ENCODE data around the gene RBM33. TPM values are rescaled to one million over a fixed set of nuclear protein-coding genes. Genes with fewer than 3 reads are reported as not detected.

Gene RBM33
- total RNA-seq: 10 to 100 TPM; 67.6 to 81.1 TPM

- H3K4me3 Mint-ChIP-seq: peak within 1 kb of the TSS; percentile 96
- CTCF ChIA-PET: interaction anchor here (0.7 to 1.5 kb wide), 5 partner anchors 11 to 717 kb away, joined by 3 to 11 read pairs (median 3); no protein-coding TSS in a partner anchor
- ATAC-seq (peak; percentile 92), DNase-seq (peak; percentile 89)
- peaks cover 44% of the 10 kb centered on the region for H3K4me1 Mint-ChIP-seq
- peaks cover 14% of the 10 kb centered on the region for H3K9me3 Mint-ChIP-seq (ENCODE audit: low read depth)
- H3K27ac Mint-ChIP-seq: peak within 1 kb of the TSS; percentile 100
- no peaks in the 10 kb centered on the region for H3K27me3 Mint-ChIP-seq
- POLR2A ChIA-PET: interaction anchor here (0.5 to 1.3 kb wide), 5 partner anchors 8 to 86 kb away, joined by 3 read pairs; no protein-coding TSS in a partner anchor
- intact Hi-C loops (cut with DNase I, micrococcal nuclease): loop anchor here (1.0 to 10.0 kb wide), 17 partner anchors 16 to 1494 kb away; partner anchors contain the start of genes INSIG1 (in 1 of the 2), LMBR1 (in 1 of the 2), NOM1 (in 1 of the 2) and PAXIP1 (in 1 of the 2)
- H3K36me3 Mint-ChIP-seq (ENCODE audit: low read depth): peaks cover 78% of the 10 kb centered on the region
These were observed at the start of gene RBM33 for GRCh38 chr7:155644178-155644970. RBM33 (plus strand) TSS chr7:155644661; CDS start chr7:155644877, 216 bp downstream.

DNA sequence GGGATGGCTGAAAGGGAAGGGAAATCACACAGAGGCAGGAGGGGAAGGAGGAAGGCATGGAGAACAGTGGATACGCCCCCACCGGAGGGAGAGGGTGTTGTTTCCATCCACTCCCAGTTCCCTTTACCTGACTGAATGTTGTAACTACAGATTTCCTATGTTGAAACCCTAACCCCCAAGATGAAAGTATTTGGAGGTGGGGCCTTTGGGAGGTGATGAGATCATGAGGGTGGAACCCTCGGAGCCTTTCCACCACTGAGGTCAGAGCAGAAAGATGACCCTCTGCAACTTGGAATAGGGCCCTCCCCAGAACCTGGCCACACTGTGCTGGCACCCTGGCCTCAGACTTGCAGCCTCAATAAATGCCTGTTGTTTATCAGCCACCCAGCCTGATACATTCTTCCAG is 49.5 kb upstream of the RBM33 start:
- DNase-seq (no peak), ATAC-seq (no peak)
- no peak overlapping the region for H3K4me3 Mint-ChIP-seq
- CTCF ChIA-PET: interaction anchor here (0.6 to 1.8 kb wide), 4 partner anchors 9 to 172 kb away, joined by 3 to 7 read pairs (median 4); no protein-coding TSS in a partner anchor
- POLR2A ChIA-PET: no interaction called here
- peaks cover 18% of the 10 kb centered on the region for H3K27me3 Mint-ChIP-seq
- no peak overlapping the region for H3K27ac Mint-ChIP-seq
- no peaks in the 10 kb centered on the region for H3K9me3 Mint-ChIP-seq (ENCODE audit: low read depth)
- intact Hi-C loops (cut with DNase I, micrococcal nuclease): no loop called here
- no peaks in the 10 kb centered on the region for H3K36me3 Mint-ChIP-seq (ENCODE audit: low read depth)
- peaks cover 9% of the 10 kb centered on the region for H3K4me1 Mint-ChIP-seq

GRCh38 chr7:155597753-155598140 is 46.7 kb upstream of the RBM33 start:
- Mint-ChIP-seq H3K27me3 (peaks cover 25% of the 10 kb centered on the region), H3K9me3 (ENCODE audit: low read depth) (no peaks in the 10 kb centered on the region), H3K4me3 (no peak overlapping the region), H3K4me1 (peaks cover 9% of the 10 kb centered on the region), H3K36me3 (ENCODE audit: low read depth) (no peaks in the 10 kb centered on the region), H3K27ac (no peak overlapping the region)
- no peak for ATAC-seq
- intact Hi-C loops (cut with DNase I, micrococcal nuclease): loop anchor here (1.0 to 2.0 kb wide), 4 partner anchors 47 to 171 kb away; partner anchors contain the start of gene RBM33 (in 1 of the 2)
- DNase-seq: no peak
- ChIA-PET CTCF (interaction anchor here (0.7 to 5.2 kb wide), 13 partner anchors 12 to 181 kb away, joined by 3 to 101 read pairs (median 7); no protein-coding TSS in a partner anchor), POLR2A (no interaction called here)

DNA sequence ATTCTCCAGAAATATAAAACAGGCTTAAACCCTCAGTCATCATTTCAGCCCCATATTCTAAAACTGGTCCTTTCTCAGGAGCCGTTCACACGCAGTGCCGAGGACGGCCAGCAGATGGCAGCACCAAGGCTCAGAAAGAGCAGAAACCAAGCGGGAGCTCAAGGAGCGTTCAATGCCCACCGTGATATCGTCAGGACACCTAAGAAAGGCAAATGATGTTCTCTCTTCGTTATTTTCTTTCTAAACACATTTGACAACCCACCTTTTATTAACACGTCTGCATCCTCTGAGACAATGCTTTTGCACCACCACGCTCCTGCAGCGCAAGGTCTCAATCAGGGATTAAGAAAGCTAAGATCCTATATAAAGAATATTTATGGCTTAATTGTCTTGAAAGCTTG is 45.7 kb upstream of the RBM33 start:
- Mint-ChIP-seq H3K4me1 (peaks cover 9% of the 10 kb centered on the region), H3K36me3 (ENCODE audit: low read depth) (no peaks in the 10 kb centered on the region), H3K27me3 (peaks cover 27% of the 10 kb centered on the region), H3K27ac (no peak overlapping the region), H3K4me3 (no peak overlapping the region), H3K9me3 (ENCODE audit: low read depth) (no peaks in the 10 kb centered on the region)
- ChIA-PET CTCF (interaction anchor here (0.6 to 5.2 kb wide), 46 partner anchors 11 to 686 kb away, joined by 3 to 101 read pairs (median 5); partner anchors contain the start of gene RBM33), POLR2A (no interaction called here)
- peak; percentile 91 for DNase-seq
- intact Hi-C loops (cut with DNase I, micrococcal nuclease): loop anchor here (1.0 to 2.0 kb wide), 4 partner anchors 46 to 169 kb away; partner anchors contain the start of gene RBM33 (in 1 of the 2)
- ATAC-seq: peak; percentile 78

DNA sequence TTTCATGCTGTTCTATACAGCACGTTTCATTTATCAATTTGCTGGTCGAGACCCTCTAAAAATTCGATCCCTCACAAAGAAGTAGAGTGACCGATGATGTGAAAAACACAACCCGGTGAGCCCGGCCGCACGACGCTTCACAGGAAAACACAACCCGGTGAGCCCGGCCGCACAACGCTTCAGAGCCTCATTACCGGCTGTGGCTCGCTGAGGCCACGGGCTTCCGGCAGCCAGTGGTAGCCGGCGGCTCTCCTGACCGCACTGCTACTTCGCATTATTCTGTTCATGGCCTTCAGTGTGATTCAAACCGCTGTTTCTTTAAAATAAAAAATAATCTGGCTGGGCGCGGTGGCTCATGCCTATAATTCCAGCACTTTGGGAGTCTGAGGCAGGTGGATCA is 42.3 kb upstream of the RBM33 start:
- CTCF ChIA-PET: interaction anchor here (0.9 to 1.0 kb wide), 2 partner anchors 16 to 123 kb away, joined by 3 read pairs; no protein-coding TSS in a partner anchor
- ATAC-seq: no peak
- intact Hi-C loops (cut with DNase I, micrococcal nuclease): no loop called here
- Mint-ChIP-seq H3K9me3 (ENCODE audit: low read depth) (no peaks in the 10 kb centered on the region), H3K4me1 (peaks cover 9% of the 10 kb centered on the region), H3K27ac (no peak overlapping the region), H3K27me3 (peaks cover 21% of the 10 kb centered on the region), H3K4me3 (no peak overlapping the region), H3K36me3 (ENCODE audit: low read depth) (no peaks in the 10 kb centered on the region)
- DNase-seq: no peak
- POLR2A ChIA-PET: no interaction called here

DNA sequence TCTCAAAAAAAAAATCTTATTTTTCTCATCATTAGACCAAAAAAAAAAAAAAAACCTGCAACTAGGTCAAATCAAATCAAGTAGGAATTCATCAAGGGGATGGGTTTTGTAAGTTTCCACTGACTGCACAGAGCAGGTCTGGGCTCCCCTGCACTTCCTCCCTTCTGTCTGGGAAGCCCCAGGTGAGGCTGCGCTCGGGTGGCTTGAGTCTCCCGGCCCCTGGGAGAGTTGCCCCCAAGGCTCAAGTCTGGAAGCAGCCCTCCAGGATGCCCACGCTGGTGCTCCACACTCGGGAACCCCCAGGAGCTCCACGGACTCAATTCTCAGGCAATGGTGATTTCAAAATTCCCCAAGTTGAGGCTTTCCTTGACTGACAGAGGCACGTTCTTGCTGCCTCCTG is 41.7 kb upstream of the RBM33 start:
- Mint-ChIP-seq H3K4me3 (no peak overlapping the region), H3K4me1 (peaks cover 7% of the 10 kb centered on the region), H3K27ac (no peak overlapping the region), H3K9me3 (ENCODE audit: low read depth) (no peaks in the 10 kb centered on the region), H3K36me3 (ENCODE audit: low read depth) (no peaks in the 10 kb centered on the region), H3K27me3 (peaks cover 21% of the 10 kb centered on the region)
- CTCF ChIA-PET: interaction anchor here (0.6 to 1.2 kb wide), 6 partner anchors 17 to 168 kb away, joined by 3 read pairs; no protein-coding TSS in a partner anchor
- ATAC-seq (no peak), DNase-seq (no peak)
- intact Hi-C loops (cut with DNase I, micrococcal nuclease): no loop called here
- POLR2A ChIA-PET: no interaction called here

DNA sequence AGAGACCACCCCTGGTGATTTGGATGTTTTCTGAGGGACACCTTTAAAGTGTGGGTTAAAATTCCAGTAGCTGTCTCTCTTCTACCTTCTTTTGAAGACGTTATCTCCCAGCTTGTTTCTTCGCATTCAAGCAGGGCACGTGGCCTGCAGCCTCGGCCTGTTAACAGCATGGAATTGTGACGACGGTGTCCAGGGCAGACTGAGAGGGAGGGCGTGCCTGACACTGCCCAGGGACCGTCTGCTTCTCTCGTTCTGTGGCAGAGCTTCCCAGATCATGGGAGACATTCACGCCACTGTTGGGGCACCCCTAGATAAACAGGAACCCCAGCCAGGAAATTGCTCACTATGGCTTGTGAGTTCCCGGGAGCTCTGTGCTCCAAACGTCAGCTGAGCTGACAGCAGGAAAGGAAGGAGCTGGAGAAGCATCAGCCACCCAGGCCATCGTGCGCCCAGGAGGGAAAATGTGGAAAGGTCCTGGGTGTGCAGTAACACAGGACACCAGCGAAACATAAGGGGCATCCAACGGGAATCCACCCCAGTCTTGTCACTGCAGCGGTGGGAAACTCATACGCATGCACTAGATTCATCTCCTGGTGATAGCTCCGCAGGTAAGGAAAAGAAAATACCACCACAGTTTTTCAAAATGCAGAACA is 41.1 kb upstream of the RBM33 start:
- no peak for ATAC-seq
- H3K27me3 Mint-ChIP-seq: peaks cover 20% of the 10 kb centered on the region
- ChIA-PET POLR2A (no interaction called here), CTCF (interaction anchor here (0.6 to 1.2 kb wide), 8 partner anchors 17 to 167 kb away, joined by 3 to 5 read pairs (median 3); no protein-coding TSS in a partner anchor)
- no peak overlapping the region for H3K4me3 Mint-ChIP-seq
- H3K4me1 Mint-ChIP-seq: peaks cover 4% of the 10 kb centered on the region
- no peaks in the 10 kb centered on the region for H3K36me3 Mint-ChIP-seq (ENCODE audit: low read depth)
- H3K9me3 Mint-ChIP-seq (ENCODE audit: low read depth): no peaks in the 10 kb centered on the region
- DNase-seq: no peak
- intact Hi-C loops (cut with DNase I, micrococcal nuclease): no loop called here
- no peak overlapping the region for H3K27ac Mint-ChIP-seq

DNA sequence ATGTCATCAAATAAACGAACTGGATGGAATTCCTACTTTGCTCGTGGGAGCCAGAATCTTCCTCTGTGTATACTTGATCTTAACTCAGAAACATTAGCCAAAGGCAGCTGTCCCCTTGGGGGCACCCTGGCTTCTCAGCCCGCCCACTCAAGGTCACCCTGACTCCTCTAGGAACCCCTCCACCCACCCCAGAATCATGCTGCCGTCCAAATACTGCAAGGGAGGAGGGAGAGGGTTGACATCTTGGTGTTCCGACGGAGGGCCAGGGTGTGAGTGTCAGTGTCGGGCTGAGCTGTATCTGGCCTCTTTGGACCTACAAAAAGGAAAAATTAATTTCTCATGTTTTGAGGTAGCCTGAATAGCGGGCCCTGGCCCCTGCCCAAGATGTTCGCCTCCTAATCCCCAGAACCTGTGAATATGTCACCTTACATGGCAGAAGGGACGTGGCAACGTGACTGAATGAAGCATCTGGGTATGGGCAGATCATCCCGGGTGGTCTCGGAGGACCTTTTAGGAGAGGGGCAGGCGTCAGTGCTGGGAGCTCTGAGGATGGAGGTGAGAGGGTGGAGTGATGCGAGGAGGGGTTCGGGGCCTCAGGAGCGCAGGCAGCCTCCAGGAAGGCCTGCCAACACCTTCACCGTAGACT is 40.5 kb upstream of the RBM33 start:
- no peak for DNase-seq
- POLR2A ChIA-PET: no interaction called here
- intact Hi-C loops (cut with DNase I, micrococcal nuclease): no loop called here
- no peak for ATAC-seq
- H3K4me3 Mint-ChIP-seq: no peak overlapping the region
- no peaks in the 10 kb centered on the region for H3K4me1 Mint-ChIP-seq
- H3K36me3 Mint-ChIP-seq (ENCODE audit: low read depth): no peaks in the 10 kb centered on the region
- no peaks in the 10 kb centered on the region for H3K9me3 Mint-ChIP-seq (ENCODE audit: low read depth)
- H3K27me3 Mint-ChIP-seq: peaks cover 15% of the 10 kb centered on the region
- CTCF ChIA-PET: interaction anchor here (0.7 to 1.0 kb wide), 4 partner anchors 81 to 167 kb away, joined by 3 to 5 read pairs (median 3); no protein-coding TSS in a partner anchor
- H3K27ac Mint-ChIP-seq: no peak overlapping the region

DNA sequence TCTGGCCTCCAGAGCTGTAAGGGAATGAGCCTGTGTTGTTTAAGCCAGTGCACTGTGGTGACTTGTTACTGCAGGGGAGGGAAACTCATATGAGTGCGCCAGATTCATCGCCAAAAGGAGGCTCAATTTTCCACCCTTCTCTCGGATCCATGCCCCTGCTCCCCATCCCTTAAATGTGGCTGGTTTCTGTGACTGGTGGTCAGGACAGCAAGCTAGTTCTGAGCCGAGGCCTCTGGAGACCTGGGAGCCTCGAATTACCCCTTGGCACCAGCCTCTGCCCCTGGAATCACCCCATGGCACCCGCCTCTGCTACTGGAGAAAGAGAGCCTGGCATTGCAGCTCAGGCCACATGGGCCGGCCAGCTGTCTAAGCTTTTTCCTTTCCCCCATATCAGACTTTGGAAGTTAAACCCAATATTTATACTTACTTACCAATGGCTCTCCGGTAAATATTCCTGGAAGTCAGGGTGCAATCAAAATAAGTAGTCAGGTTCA is 39.9 kb upstream of the RBM33 start:
- no peaks in the 10 kb centered on the region for H3K4me1 Mint-ChIP-seq
- intact Hi-C loops (cut with DNase I, micrococcal nuclease): no loop called here
- ChIA-PET POLR2A (no interaction called here), CTCF (no interaction called here)
- H3K4me3 Mint-ChIP-seq: no peak overlapping the region
- no peak for ATAC-seq
- H3K27ac Mint-ChIP-seq: no peak overlapping the region
- H3K27me3 Mint-ChIP-seq: peaks cover 13% of the 10 kb centered on the region
- H3K9me3 Mint-ChIP-seq (ENCODE audit: low read depth): no peaks in the 10 kb centered on the region
- no peak for DNase-seq
- H3K36me3 Mint-ChIP-seq (ENCODE audit: low read depth): no peaks in the 10 kb centered on the region

- H3K4me3 Mint-ChIP-seq: no peak overlapping the region
- DNase-seq (no peak), ATAC-seq (no peak)
- H3K4me1 Mint-ChIP-seq: no peaks in the 10 kb centered on the region
- H3K36me3 Mint-ChIP-seq (ENCODE audit: low read depth): no peaks in the 10 kb centered on the region
- H3K9me3 Mint-ChIP-seq (ENCODE audit: low read depth): no peaks in the 10 kb centered on the region
- no peak overlapping the region for H3K27ac Mint-ChIP-seq
- intact Hi-C loops (cut with DNase I, micrococcal nuclease): no loop called here
- CTCF ChIA-PET: interaction anchor here (0.6 kb wide), 1 partner anchor 493 kb away, joined by 3 read pairs; no protein-coding TSS in a partner anchor
- H3K27me3 Mint-ChIP-seq: peaks cover 3% of the 10 kb centered on the region
- POLR2A ChIA-PET: no interaction called here
These were observed 35.3 kb upstream of the RBM33 start for GRCh38 chr7:155609185-155609584.
